GM12878 (cell line): Measurements from ENCODE around the gene CFAP53. TPM values are rescaled to one million over a fixed set of nuclear protein-coding genes. Genes with fewer than 3 reads are reported as not detected.

Experiments used
- ATAC-seq: fragments of 200-7000 bp; cut with Tn5 transposase; 3 replicates; pipeline ENCODE4 v1.9.1; 2020; ENCODE audit warnings: mild to moderate bottlenecking, moderate library complexity
- BruUV-seq: library from RNA; stranded (reverse); fragments of 400-500 nt; replicated peaks from 2 replicates; lab custom pipeline; 2021; lab: Mats Ljungman, UMichigan
- CTCF ChIA-PET: fragments of 300-600 bp; sonication (Branson Sonifier 250); formaldehyde crosslinking; extraction: SDS; loops from one replicate; lab custom pipeline; 2021; ENCODE audit warnings: inconsistent platforms; lab: Yijun Ruan, JAX
- POLR2A ChIA-PET: fragments of 350-600 bp; formaldehyde crosslinking; extraction: SDS; loops from one replicate; lab custom pipeline; 2021; ENCODE audit warnings: inconsistent platforms; lab: Charles Lee
- RAD21 ChIA-PET: fragments of 300-600 bp; sonication (Branson Sonifier 250); formaldehyde crosslinking; loops from one replicate; lab custom pipeline; 2023; ENCODE audit warnings: antibody characterized with exemption; ENCODE audit not compliant: unreplicated experiment; lab: Charles Lee
- SMC1A ChIA-PET: fragments of 300-600 bp; sonication (Branson Sonifier 250); formaldehyde crosslinking; loops from one replicate; lab custom pipeline; 2023; ENCODE audit not compliant: unreplicated experiment, uncharacterized antibody; lab: Charles Lee
- DNase-seq: peaks from one replicate; pipeline ENCODE4 v3.0.0-alpha.2; 2011; ENCODE audit warnings: low read depth, low spot score
- FAIRE-seq: peaks from 3 replicates; lab custom pipeline; 2011; peaks lifted over from hg19 to GRCh38; lab: Jason Lieb, UNC
- H2AFZ ChIP-seq: 2 replicates; pipeline ENCODE4 v1.6.0; 2011; ENCODE audit warnings: low read depth, low read length, control low read depth; ENCODE audit not compliant: control insufficient read depth
- H3K27ac ChIP-seq: 2 replicates; pipeline ENCODE4 v1.5.1; 2011; ENCODE audit warnings: control low read depth; ENCODE audit not compliant: control insufficient read depth, insufficient read depth
- H3K27me3 ChIP-seq, 2 experiments: replicated peaks in 1 of 2; 2 replicates each; pipeline versions ENCODE4 v1.6.0 to v1.6.1; 2011; ENCODE audit warnings: low read length in 1 of 2; ENCODE audit not compliant: control insufficient read depth in 2 of 2, insufficient read depth in 2 of 2
- H3K36me3 ChIP-seq, 2 experiments: 2 replicates each; pipeline ENCODE4 v1.5.1; 2011; ENCODE audit warnings: low read length in 1 of 2; ENCODE audit not compliant: control insufficient read depth in 2 of 2, insufficient read depth in 2 of 2
- H3K4me1 ChIP-seq: 2 replicates; pipeline ENCODE4 v1.6.1; 2011; ENCODE audit warnings: mild to moderate bottlenecking, low read length, moderate library complexity, mixed read lengths; ENCODE audit not compliant: control insufficient read depth, insufficient read depth
- H3K4me2 ChIP-seq: 2 replicates; pipeline ENCODE4 v1.6.0; 2011; ENCODE audit warnings: control low read depth; ENCODE audit not compliant: control insufficient read depth, insufficient read depth
- H3K4me3 ChIP-seq: fragments of 200-600 bp; sonication (generic); 2 replicates; pipeline ENCODE4 v1.5.1; 2016
- H3K79me2 ChIP-seq: 2 replicates; pipeline ENCODE4 v1.6.0; 2011; ENCODE audit warnings: low read length; ENCODE audit not compliant: control insufficient read depth, insufficient read depth
- H3K9ac ChIP-seq: 2 replicates; pipeline ENCODE4 v1.8.0; 2011; ENCODE audit warnings: low read length, control low read depth, mixed read lengths; ENCODE audit not compliant: control insufficient read depth, insufficient read depth
- H3K9me3 ChIP-seq: replicated peaks from 3 replicates; pipeline ENCODE4 v1.5.1; 2011; ENCODE audit warnings: mild to moderate bottlenecking, low read length; ENCODE audit not compliant: control insufficient read depth, insufficient read depth
- H4K20me1 ChIP-seq: 2 replicates; pipeline ENCODE4 v1.6.0; 2011; ENCODE audit not compliant: control insufficient read depth, insufficient read depth
- WGBS: methylation state at CpG from one replicate; pipeline ENCODE4 v1.1.6; 2016; ENCODE audit warnings: low lambda C conversion rate; ENCODE audit not compliant: insufficient replicate concordance, insufficient coverage; ENCODE audit errors: missing lambda C conversion rate; 5-methylcytosine and 5-hydroxymethylcytosine counted together
- in situ Hi-C: fragments of 300-500 bp; cut with MboI; formaldehyde crosslinking; loops from 9 replicates; pipeline ENCODE4 v1.14.3; 2018; ENCODE audit warnings: mixed read lengths
- intact Hi-C: fragments of 100-400 bp; cut with micrococcal nuclease; formaldehyde crosslinking; loops from one replicate; pipeline ENCODE4 v1.14.2; 2022; ENCODE audit not compliant: unreplicated experiment
- polyA plus RNA-seq, 11 experiments: library from polyadenylated mRNA; depleted of rRNA in 4 of 11; unstranded in 6 of 11; stranded (reverse) in 5 of 11; fragments of >200 nt; fragmentation: Nextera tagmentation in 4 of 11; fragmentation: Illumina TruSeq in 1 of 11; extraction: Ambion mirVana in 4 of 11; extraction: Trizol in 1 of 11; gene quantifications; 1 replicate in 1 of 11; 2 replicates in 10 of 11; pipeline versions ENCODE4 v1.2.1 to v1.2.3, GENCODE V29; 2011 to 2016; ENCODE audit warnings: inconsistent platforms in 2 of 11, missing spikeins in 2 of 11, low read depth in 1 of 11
- total RNA-seq, 4 experiments: library from RNA; depleted of rRNA in 3 of 4; stranded (reverse); fragments of >200 nt in 3 of 4; fragmentation: Illumina TruSeq in 1 of 4; extraction: Trizol in 1 of 4; gene quantifications; 2 replicates each; pipeline versions ENCODE4 v1.2.1 to v1.2.3, GENCODE V29; 2013 to 2021
- TF ChIP-seq, protein P1 (sequence below): fragments of 450-650 bp; IDR thresholded peaks from 2 replicates; pipeline ENCODE4 v1.6.1; 2016; ENCODE audit warnings: mild to moderate bottlenecking
- TF ChIP-seq, protein P2 (sequence below): fragments of 450-650 bp; formaldehyde crosslinking; IDR thresholded peaks from 2 replicates; pipeline ENCODE4 v1.4.0; 2020; ENCODE audit warnings: mild to moderate bottlenecking, moderate library complexity

Gene CFAP53
- total and polyA plus RNA-seq, 10 of the 15 experiments (the other 5 are each of a cell fraction or from before 2014, with no cell fraction given): 0.05 to 0.31 (median 0.12) TPM; not detected in 1

DNA sequence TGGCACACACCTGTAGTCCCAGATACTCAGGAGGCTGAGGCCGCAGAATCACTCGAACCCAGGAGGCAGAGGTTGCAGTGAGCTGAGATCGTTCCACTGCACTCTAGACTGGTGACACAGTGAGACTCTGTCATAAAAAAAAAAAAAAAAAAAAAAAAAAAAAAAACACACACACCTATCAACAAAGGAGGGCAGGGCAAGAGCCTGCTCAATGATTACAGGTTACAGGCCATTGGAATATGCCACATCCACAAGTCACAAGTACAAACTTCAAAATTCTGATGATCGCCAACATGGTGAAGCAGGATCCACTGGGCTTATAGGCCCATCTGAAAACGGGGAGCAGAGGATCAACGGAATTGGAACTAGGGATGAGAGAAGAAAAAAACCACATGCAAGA lies 77.6 kb downstream of the CFAP53 start:
- H3K4me2 ChIP-seq: no peak overlapping the region
- DNase-seq: no peak
- TF ChIP-seq, protein P1, sequence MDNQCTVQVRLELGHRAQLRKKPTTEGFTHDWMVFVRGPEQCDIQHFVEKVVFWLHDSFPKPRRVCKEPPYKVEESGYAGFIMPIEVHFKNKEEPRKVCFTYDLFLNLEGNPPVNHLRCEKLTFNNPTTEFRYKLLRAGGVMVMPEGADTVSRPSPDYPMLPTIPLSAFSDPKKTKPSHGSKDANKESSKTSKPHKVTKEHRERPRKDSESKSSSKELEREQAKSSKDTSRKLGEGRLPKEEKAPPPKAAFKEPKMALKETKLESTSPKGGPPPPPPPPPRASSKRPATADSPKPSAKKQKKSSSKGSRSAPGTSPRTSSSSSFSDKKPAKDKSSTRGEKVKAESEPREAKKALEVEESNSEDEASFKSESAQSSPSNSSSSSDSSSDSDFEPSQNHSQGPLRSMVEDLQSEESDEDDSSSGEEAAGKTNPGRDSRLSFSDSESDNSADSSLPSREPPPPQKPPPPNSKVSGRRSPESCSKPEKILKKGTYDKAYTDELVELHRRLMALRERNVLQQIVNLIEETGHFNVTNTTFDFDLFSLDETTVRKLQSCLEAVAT: peak; percentile 56; the same call in 1 of the 2 replicates
- TF ChIP-seq, protein P2, sequence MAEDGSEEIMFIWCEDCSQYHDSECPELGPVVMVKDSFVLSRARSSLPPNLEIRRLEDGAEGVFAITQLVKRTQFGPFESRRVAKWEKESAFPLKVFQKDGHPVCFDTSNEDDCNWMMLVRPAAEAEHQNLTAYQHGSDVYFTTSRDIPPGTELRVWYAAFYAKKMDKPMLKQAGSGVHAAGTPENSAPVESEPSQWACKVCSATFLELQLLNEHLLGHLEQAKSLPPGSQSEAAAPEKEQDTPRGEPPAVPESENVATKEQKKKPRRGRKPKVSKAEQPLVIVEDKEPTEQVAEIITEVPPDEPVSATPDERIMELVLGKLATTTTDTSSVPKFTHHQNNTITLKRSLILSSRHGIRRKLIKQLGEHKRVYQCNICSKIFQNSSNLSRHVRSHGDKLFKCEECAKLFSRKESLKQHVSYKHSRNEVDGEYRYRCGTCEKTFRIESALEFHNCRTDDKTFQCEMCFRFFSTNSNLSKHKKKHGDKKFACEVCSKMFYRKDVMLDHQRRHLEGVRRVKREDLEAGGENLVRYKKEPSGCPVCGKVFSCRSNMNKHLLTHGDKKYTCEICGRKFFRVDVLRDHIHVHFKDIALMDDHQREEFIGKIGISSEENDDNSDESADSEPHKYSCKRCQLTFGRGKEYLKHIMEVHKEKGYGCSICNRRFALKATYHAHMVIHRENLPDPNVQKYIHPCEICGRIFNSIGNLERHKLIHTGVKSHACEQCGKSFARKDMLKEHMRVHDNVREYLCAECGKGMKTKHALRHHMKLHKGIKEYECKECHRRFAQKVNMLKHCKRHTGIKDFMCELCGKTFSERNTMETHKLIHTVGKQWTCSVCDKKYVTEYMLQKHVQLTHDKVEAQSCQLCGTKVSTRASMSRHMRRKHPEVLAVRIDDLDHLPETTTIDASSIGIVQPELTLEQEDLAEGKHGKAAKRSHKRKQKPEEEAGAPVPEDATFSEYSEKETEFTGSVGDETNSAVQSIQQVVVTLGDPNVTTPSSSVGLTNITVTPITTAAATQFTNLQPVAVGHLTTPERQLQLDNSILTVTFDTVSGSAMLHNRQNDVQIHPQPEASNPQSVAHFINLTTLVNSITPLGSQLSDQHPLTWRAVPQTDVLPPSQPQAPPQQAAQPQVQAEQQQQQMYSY (CRISPR knock-in tag): no peak
- TF ChIP-seq, all 136 proteins: peak for 1
- BruUV-seq: no TSS peak
- H3K4me1 ChIP-seq: peaks cover 11% of the 10 kb centered on the region
- 86% methylated on average over 5 of the region's 6 CpGs for WGBS
- FAIRE-seq (no peak), ATAC-seq (no peak)
- H3K9ac ChIP-seq: no peak overlapping the region
- in situ Hi-C loops (no loop called here), intact Hi-C loops (loop anchor here (10.0 kb wide), 1 partner anchor 54 kb away; no protein-coding TSS in a partner anchor)
- no peak overlapping the region; the same call in 1 of the 2 replicates for H2AFZ ChIP-seq
- POLR2A ChIA-PET: interaction anchor here (0.8 to 2.6 kb wide), 3 partner anchors 11 to 100 kb away, joined by 3 to 21 read pairs (median 4); no protein-coding TSS in a partner anchor
- H4K20me1 ChIP-seq: no peaks in the 10 kb centered on the region
- H3K9me3 ChIP-seq: no peaks in the 10 kb centered on the region; the same call in 2 of the 3 replicates
- no peak overlapping the region for H3K27ac ChIP-seq
- H3K4me3 ChIP-seq: no peak overlapping the region
- H3K27me3 ChIP-seq: peaks cover under 1 to 4% of the 10 kb centered on the region in 2 experiments; a peak in 2 of 4 replicates
- CTCF ChIA-PET: interaction anchor here (0.6 to 2.1 kb wide), 10 partner anchors 11 to 244 kb away, joined by 3 to 7 read pairs (median 3); no protein-coding TSS in a partner anchor
- H3K79me2 ChIP-seq: no peaks in the 10 kb centered on the region
- no peaks in the 10 kb centered on the region for H3K36me3 ChIP-seq
- RAD21 ChIA-PET: interaction anchor here (0.6 to 6.2 kb wide), 10 partner anchors 9 to 175 kb away, joined by 3 to 40 read pairs (median 5); no protein-coding TSS in a partner anchor
- SMC1A ChIA-PET: interaction anchor here (0.9 to 13.1 kb wide), 13 partner anchors 9 to 693 kb away, joined by 3 to 107 read pairs (median 4); no protein-coding TSS in a partner anchor
